Kidney epithelial cell (primary cell): Measurements from ENCODE around the gene OR8B12. TPM values are rescaled to one million over a fixed set of nuclear protein-coding genes. Genes with fewer than 3 reads are reported as not detected.

Source experiments
- DNase-seq: peaks from one replicate; pipeline ENCODE4 v3.0.0-alpha.2; 2010; ENCODE audit warnings: low read depth
- H3K27me3 ChIP-seq: 2 replicates; pipeline ENCODE4 v1.6.0; 2011; ENCODE audit warnings: low read length; ENCODE audit not compliant: control insufficient read depth, insufficient read depth
- H3K36me3 ChIP-seq: 2 replicates; pipeline ENCODE4 v1.5.1; 2011; ENCODE audit warnings: low read length; ENCODE audit not compliant: control insufficient read depth, insufficient read depth
- H3K4me3 ChIP-seq: 2 replicates; pipeline ENCODE4 v1.5.1; 2011; ENCODE audit warnings: low read depth, mild to moderate bottlenecking, control low read depth, low read length
- total RNA-seq: library from RNA; depleted of rRNA; stranded (reverse); fragments of >200 nt; gene quantifications from 2 replicates; pipeline ENCODE4 v1.2.3, GENCODE V29; 2015
- TF ChIP-seq, protein P1 (sequence below): IDR thresholded peaks from 2 replicates; pipeline ENCODE4 v1.5.1; 2011; ENCODE audit warnings: mild to moderate bottlenecking, moderate library complexity, low read length, control low read depth, inconsistent platforms; ENCODE audit not compliant: insufficient read depth, poor library complexity, severe bottlenecking

OR8B12 gene
- total RNA-seq, 1 donor from 2014 or later = not detected

DNA sequence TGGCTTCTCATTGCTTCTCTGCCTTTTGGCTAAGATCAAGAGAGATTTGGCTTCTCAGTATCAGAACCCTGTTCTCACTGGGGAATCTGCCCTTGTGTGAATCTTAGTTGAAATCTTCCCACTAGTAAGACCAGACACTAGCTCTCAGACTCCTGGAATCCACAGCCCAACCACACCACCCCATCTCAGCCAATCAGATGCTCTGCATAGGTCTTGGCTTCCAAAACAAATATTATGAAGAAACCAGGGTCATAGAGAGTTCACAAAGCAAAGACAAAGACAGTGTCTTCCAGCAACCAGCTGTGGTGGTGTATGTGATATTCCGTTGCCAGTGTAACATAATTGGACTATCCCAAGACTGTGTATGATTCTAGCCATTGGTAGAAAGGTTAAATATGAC is 5.4 kb downstream of the OR8B12 start:
- peak; percentile 9 for DNase-seq
- TF ChIP-seq, protein P1, sequence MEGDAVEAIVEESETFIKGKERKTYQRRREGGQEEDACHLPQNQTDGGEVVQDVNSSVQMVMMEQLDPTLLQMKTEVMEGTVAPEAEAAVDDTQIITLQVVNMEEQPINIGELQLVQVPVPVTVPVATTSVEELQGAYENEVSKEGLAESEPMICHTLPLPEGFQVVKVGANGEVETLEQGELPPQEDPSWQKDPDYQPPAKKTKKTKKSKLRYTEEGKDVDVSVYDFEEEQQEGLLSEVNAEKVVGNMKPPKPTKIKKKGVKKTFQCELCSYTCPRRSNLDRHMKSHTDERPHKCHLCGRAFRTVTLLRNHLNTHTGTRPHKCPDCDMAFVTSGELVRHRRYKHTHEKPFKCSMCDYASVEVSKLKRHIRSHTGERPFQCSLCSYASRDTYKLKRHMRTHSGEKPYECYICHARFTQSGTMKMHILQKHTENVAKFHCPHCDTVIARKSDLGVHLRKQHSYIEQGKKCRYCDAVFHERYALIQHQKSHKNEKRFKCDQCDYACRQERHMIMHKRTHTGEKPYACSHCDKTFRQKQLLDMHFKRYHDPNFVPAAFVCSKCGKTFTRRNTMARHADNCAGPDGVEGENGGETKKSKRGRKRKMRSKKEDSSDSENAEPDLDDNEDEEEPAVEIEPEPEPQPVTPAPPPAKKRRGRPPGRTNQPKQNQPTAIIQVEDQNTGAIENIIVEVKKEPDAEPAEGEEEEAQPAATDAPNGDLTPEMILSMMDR = no peak

DNA sequence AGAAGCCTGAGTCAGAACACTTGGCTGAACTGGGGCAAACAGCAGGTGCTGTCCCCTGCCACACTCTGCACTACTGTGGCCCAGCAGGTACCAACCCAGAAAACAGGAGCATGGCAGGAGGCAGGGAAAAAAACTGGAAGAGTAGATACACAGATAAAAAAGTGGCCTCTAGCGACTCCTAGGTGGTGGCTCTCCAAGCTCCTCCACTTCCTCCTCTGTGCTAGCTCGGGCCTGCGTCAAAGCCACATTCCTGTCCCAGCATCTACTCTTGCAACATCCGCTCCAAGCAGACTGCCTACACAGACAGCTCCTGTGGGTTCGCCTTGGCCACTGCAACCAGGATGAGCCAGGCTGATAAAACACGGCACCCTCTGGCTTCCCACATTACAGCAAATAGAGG is 6.9 kb downstream of the OR8B12 start:
- no peak for DNase-seq

More for the DNA sequence above, 5.4 kb downstream of the OR8B12 start:
- H3K27me3 ChIP-seq = peaks cover 1% of the 10 kb centered on the region
- H3K36me3 ChIP-seq = no peaks in the 10 kb centered on the region
- no peak overlapping the region for H3K4me3 ChIP-seq

DNA sequence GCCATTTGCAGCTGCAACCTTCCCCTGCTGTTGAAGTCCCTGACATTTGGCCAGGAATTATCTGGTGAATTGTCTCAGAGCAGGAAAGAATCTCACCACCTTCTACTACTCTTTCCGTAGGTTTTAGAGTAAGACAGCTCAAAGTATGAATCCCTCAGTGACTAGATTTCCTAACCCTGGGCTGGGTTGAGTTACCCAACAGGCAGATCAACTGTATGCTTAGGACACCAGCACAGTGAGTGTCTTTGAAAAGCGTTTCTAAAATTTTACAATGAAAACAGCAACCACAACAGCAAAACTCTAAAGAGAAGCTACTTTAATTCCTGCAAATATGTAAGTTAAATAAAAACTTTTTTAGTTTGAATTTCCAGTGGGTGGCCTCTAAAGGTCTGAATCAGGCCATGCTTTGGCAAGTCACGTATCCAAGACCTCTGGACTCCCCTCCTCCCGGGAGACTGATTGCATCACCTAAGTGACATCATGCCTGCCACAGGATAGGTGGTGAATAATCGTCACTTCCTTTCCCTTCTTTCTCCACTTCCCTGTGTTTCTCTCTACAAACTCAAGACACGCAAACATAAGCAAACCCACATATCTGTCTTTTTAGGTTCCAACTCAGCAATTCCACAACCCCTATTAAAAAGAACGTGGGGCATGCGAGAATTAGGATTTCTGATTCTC is 7.8 kb downstream of the OR8B12 start:
- no peak for DNase-seq
- TF ChIP-seq, protein P1 = no peak

More for the DNA sequence above, 6.9 kb downstream of the OR8B12 start:
- TF ChIP-seq, protein P1 = no peak
- H3K27me3 ChIP-seq = no peaks in the 10 kb centered on the region
- H3K4me3 ChIP-seq = no peak overlapping the region
- H3K36me3 ChIP-seq = no peaks in the 10 kb centered on the region

DNA sequence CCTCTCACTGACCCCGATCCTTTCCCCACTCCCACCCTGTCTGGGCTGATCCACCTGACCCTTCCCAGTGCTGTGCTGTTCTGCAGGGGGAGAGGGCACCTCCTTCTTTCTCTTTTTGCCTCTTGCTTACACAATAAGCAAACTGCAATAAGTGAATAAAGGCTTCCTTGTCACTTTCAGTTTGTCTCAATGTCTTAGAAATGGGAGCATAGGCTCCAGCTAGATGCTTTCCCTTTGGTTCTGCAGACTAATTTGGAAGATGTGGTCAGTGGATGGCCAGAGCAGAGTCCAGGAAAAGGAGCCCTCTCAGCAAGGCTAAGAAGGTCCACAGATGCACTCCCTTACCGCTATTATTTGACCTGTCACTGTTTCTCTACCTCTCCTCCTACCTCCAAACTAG is 9.4 kb downstream of the OR8B12 start:
- TF ChIP-seq, protein P1 = no peak
- H3K4me3 ChIP-seq = no peak overlapping the region
- no peaks in the 10 kb centered on the region for H3K36me3 ChIP-seq
- no peak for DNase-seq
- H3K27me3 ChIP-seq = no peaks in the 10 kb centered on the region

More for the DNA sequence above, 7.8 kb downstream of the OR8B12 start:
- H3K36me3 ChIP-seq = no peaks in the 10 kb centered on the region
- no peak overlapping the region for H3K4me3 ChIP-seq
- H3K27me3 ChIP-seq = no peaks in the 10 kb centered on the region

DNA sequence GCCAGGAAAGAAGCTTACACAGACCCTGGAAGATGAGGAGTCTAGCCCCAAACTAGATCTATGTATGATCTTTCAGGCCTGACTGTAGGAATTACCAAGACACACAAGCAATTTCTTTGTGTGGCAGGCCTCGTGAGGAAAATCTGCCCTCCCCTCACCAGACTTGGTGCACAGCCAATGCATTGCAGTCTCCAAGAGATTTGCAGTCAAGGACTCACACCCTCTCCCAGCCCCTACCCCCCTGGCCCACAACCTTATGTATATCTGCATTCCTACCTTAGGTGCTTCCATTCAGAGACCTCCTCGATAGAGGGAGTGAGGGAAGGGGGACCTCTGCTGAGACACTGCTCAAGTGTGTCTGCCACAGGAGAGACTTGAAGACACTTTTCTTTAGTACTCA is 9.8 kb downstream of the OR8B12 start:
- no peak for DNase-seq

More for the DNA sequence above, 9.8 kb downstream of the OR8B12 start:
- TF ChIP-seq, protein P1 = no peak
- no peak overlapping the region for H3K4me3 ChIP-seq
- no peaks in the 10 kb centered on the region for H3K27me3 ChIP-seq
- H3K36me3 ChIP-seq = no peaks in the 10 kb centered on the region
